Activated CD4-positive, alpha-beta memory T cell treated with anti-CD3 and anti-CD28 coated beads for 36 hours (primary cell): Measurements from ENCODE around the gene SORBS2. TPM values are rescaled to one million over a fixed set of nuclear protein-coding genes. Genes with fewer than 3 reads are reported as not detected.

Experiments
- CTCF ChIA-PET: fragments of 350-600 bp; sonication (Branson Sonifier 250); formaldehyde crosslinking; loops from one replicate; lab custom pipeline; 2021; ENCODE audit warnings: antibody characterized with exemption, inconsistent platforms; lab: Charles Lee
- POLR2A ChIA-PET: fragments of 350-600 bp; sonication (Branson Sonifier 250); formaldehyde crosslinking; loops from one replicate; lab custom pipeline; 2021; ENCODE audit warnings: antibody characterized with exemption; lab: Charles Lee
- DNase-seq: peaks from one replicate; pipeline ENCODE4 v3.0.0-alpha.2; 2020
- H3K27ac Mint-ChIP-seq: one replicate; pipeline ENCODE4 v1.8.0; 2021; ENCODE audit warnings: mixed read lengths
- H3K27me3 Mint-ChIP-seq: one replicate; pipeline ENCODE4 v1.8.0; 2021; ENCODE audit warnings: mixed read lengths
- H3K36me3 Mint-ChIP-seq: one replicate; pipeline ENCODE4 v1.8.0; 2021; ENCODE audit warnings: mixed read lengths
- H3K4me1 Mint-ChIP-seq: one replicate; pipeline ENCODE4 v1.8.0; 2021; ENCODE audit warnings: low read depth, mixed read lengths
- H3K4me3 Mint-ChIP-seq: one replicate; pipeline ENCODE4 v1.8.0; 2021; ENCODE audit warnings: mild to moderate bottlenecking, mixed read lengths
- H3K9me3 Mint-ChIP-seq: one replicate; pipeline ENCODE4 v1.8.0; 2021; ENCODE audit warnings: mixed read lengths
- intact Hi-C: fragments of 100-400 bp; cut with micrococcal nuclease; formaldehyde crosslinking; loops from one replicate; pipeline ENCODE4 v1.15.1; 2023
- total RNA-seq, 2 experiments: library from RNA; stranded (reverse); gene quantifications; one replicate each; pipeline ENCODE4 v1.2.3, GENCODE V29; 2021

Gene SORBS2
- total RNA-seq, 2 experiments from 2014 or later: not detected

GRCh38 chr4:185830263-185830994, 18.4 kb upstream of the SORBS2 start:
- Mint-ChIP-seq H3K9me3 (no peaks in the 10 kb centered on the region), H3K4me3 (no peak overlapping the region), H3K4me1 (no peaks in the 10 kb centered on the region), H3K27me3 (peaks cover 2% of the 10 kb centered on the region), H3K27ac (no peak overlapping the region), H3K36me3 (peaks cover 1% of the 10 kb centered on the region)
- DNase-seq: no peak
- POLR2A ChIA-PET: no interaction called here
- CTCF ChIA-PET: interaction anchor here (2.1 kb wide), 1 partner anchor 232 kb away, joined by 5 read pairs; no protein-coding TSS in a partner anchor
- intact Hi-C loops: no loop called here

GRCh38 chr4:185826381-185826780, 14.4 kb upstream of the SORBS2 start:
- Mint-ChIP-seq H3K9me3 (no peaks in the 10 kb centered on the region), H3K36me3 (peaks cover 1% of the 10 kb centered on the region), H3K27me3 (no peaks in the 10 kb centered on the region), H3K27ac (no peak overlapping the region), H3K4me3 (no peak overlapping the region), H3K4me1 (no peaks in the 10 kb centered on the region)
- CTCF ChIA-PET: no interaction called here
- POLR2A ChIA-PET: no interaction called here
- intact Hi-C loops: no loop called here
- no peak for DNase-seq

DNA sequence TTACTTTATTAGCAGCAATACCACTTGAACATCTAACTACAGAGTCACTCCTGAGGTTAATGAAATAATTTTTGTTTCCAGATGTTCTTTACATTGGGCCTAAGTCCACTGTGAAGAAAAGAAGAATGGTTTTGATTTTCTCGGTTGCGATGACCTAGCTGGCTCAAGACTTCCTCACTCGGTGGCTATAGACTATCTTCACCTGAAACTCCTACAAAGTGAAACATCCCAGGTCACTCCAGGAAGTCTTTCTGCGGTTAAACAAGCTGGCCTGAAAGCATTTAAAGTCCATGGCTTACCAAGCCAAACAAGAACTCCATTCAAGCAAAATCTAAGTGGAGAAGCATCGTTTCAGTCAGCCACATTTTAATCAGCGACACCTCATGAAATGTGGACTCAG, 13.7 kb upstream of the SORBS2 start:
- CTCF ChIA-PET: no interaction called here
- intact Hi-C loops: no loop called here
- POLR2A ChIA-PET: no interaction called here
- Mint-ChIP-seq H3K9me3 (no peaks in the 10 kb centered on the region), H3K27ac (no peak overlapping the region), H3K4me3 (no peak overlapping the region), H3K27me3 (no peaks in the 10 kb centered on the region), H3K36me3 (peaks cover 1% of the 10 kb centered on the region), H3K4me1 (no peaks in the 10 kb centered on the region)
- DNase-seq: no peak

GRCh38 chr4:185822791-185823190, 10.8 kb upstream of the SORBS2 start:
- POLR2A ChIA-PET: no interaction called here
- intact Hi-C loops: no loop called here
- DNase-seq: no peak
- no peak overlapping the region for H3K27ac Mint-ChIP-seq
- H3K9me3 Mint-ChIP-seq: no peaks in the 10 kb centered on the region
- no peaks in the 10 kb centered on the region for H3K27me3 Mint-ChIP-seq
- CTCF ChIA-PET: no interaction called here
- H3K4me3 Mint-ChIP-seq: no peak overlapping the region
- peaks cover 1% of the 10 kb centered on the region for H3K36me3 Mint-ChIP-seq
- H3K4me1 Mint-ChIP-seq: no peaks in the 10 kb centered on the region

DNA sequence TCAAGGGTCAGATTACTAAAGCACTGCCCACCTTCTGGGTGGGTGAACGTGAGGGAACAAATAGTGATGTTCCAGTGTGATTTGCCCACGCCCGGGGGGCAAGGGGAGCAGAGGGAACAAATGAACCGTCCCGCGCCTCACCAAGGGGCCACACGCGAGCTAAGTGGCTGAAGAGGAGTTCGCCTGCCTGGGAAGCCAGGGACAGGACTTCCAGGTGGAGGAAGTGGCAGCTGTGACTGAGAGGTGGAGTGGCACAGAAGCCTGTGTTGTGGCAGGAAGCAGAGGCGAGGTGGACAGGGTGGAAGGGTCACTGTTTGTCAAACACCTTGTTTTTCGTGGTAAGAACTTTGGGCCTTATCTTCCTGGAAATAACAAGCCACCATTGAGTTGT, 9.0 kb upstream of the SORBS2 start:
- Mint-ChIP-seq H3K4me1 (no peaks in the 10 kb centered on the region), H3K9me3 (no peaks in the 10 kb centered on the region), H3K27me3 (peaks cover 1% of the 10 kb centered on the region), H3K27ac (no peak overlapping the region), H3K4me3 (no peak overlapping the region), H3K36me3 (no peaks in the 10 kb centered on the region)
- CTCF ChIA-PET: no interaction called here
- DNase-seq: no peak
- POLR2A ChIA-PET: no interaction called here
- intact Hi-C loops: no loop called here

GRCh38 chr4:185820146-185821028, 8.4 kb upstream of the SORBS2 start:
- H3K36me3 Mint-ChIP-seq: no peaks in the 10 kb centered on the region
- H3K27ac Mint-ChIP-seq: no peak overlapping the region
- no peak overlapping the region for H3K4me3 Mint-ChIP-seq
- intact Hi-C loops: no loop called here
- H3K9me3 Mint-ChIP-seq: no peaks in the 10 kb centered on the region
- POLR2A ChIA-PET: no interaction called here
- DNase-seq: no peak
- no peaks in the 10 kb centered on the region for H3K4me1 Mint-ChIP-seq
- CTCF ChIA-PET: no interaction called here
- peaks cover 2% of the 10 kb centered on the region for H3K27me3 Mint-ChIP-seq

GRCh38 chr4:185819144-185819543, 7.2 kb upstream of the SORBS2 start:
- CTCF ChIA-PET: interaction anchor here (0.6 kb wide), 1 partner anchor 59 kb away, joined by 3 read pairs; no protein-coding TSS in a partner anchor
- no peaks in the 10 kb centered on the region for H3K9me3 Mint-ChIP-seq

DNA sequence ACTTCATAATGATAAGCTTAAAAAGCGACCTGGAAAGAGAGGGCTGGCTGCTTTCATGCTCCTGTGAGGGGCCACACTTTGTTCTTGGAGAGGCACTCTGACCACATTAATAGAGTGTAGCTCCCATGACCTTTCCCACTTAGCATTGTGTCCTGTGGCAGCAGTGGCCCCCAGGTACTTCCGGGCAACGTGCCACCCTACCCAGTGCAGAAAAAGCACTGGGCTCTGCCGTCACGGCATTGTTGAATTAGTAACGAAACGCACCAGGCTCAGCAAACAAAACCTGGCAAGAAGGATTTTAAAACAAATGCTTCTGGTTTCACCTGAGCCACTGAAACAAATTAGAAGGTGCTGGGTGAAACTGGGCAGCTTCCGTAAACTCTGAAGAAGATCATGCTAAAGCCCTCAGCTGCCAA, 5.4 kb upstream of the SORBS2 start:
- Mint-ChIP-seq H3K27me3 (peaks cover 10% of the 10 kb centered on the region), H3K9me3 (no peaks in the 10 kb centered on the region), H3K27ac (no peak overlapping the region), H3K4me1 (no peaks in the 10 kb centered on the region), H3K4me3 (no peak overlapping the region), H3K36me3 (no peaks in the 10 kb centered on the region)
- POLR2A ChIA-PET: no interaction called here
- DNase-seq: no peak
- CTCF ChIA-PET: no interaction called here
- intact Hi-C loops: no loop called here

More at GRCh38 chr4:185819144-185819543, 7.2 kb upstream of the SORBS2 start:
- H3K27ac Mint-ChIP-seq: no peak overlapping the region
- peaks cover 2% of the 10 kb centered on the region for H3K27me3 Mint-ChIP-seq
- POLR2A ChIA-PET: no interaction called here
- DNase-seq: no peak
- H3K4me1 Mint-ChIP-seq: no peaks in the 10 kb centered on the region
- intact Hi-C loops: no loop called here
- no peak overlapping the region for H3K4me3 Mint-ChIP-seq
- H3K36me3 Mint-ChIP-seq: no peaks in the 10 kb centered on the region

DNA sequence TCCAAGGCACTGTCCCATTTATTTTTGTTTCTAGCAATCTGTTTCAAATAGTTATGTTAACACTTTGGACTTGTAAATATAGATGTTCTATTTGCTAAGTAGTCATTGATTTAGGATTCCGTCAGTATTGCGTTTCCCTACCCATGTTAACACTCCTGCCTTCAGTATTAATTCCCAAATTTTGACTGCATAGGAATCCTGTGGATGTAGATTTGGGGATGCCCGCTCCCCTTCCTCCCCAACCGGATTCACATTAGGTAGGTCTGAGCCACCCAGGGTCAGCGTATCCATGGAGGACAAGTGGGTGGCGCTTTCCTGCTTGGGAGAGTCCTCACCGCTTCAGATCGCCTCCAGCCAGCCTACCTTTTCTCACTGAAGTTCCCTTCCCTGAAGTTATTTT, 1.1 kb upstream of the SORBS2 start:
- no peaks in the 10 kb centered on the region for H3K36me3 Mint-ChIP-seq
- no peaks in the 10 kb centered on the region for H3K4me1 Mint-ChIP-seq
- H3K27ac Mint-ChIP-seq: no peak overlapping the region
- no peak overlapping the region for H3K4me3 Mint-ChIP-seq
- ChIA-PET POLR2A (no interaction called here), CTCF (no interaction called here)
- intact Hi-C loops: no loop called here
- peaks cover 16% of the 10 kb centered on the region for H3K27me3 Mint-ChIP-seq
- DNase-seq: no peak
- H3K9me3 Mint-ChIP-seq: no peaks in the 10 kb centered on the region

GRCh38 chr4:185810746-185811508, 1.1 kb downstream of the SORBS2 start:
- ChIA-PET POLR2A (no interaction called here), CTCF (no interaction called here)

GRCh38 chr4:185809533-185810071, 2.4 kb downstream of the SORBS2 start:
- POLR2A ChIA-PET: no interaction called here
- Mint-ChIP-seq H3K4me1 (no peaks in the 10 kb centered on the region), H3K36me3 (no peaks in the 10 kb centered on the region), H3K4me3 (no peak overlapping the region), H3K9me3 (no peaks in the 10 kb centered on the region), H3K27me3 (peaks cover 16% of the 10 kb centered on the region), H3K27ac (no peak overlapping the region)
- CTCF ChIA-PET: no interaction called here
- intact Hi-C loops: no loop called here
- DNase-seq: no peak

More at GRCh38 chr4:185810746-185811508, 1.1 kb downstream of the SORBS2 start:
- no peaks in the 10 kb centered on the region for H3K9me3 Mint-ChIP-seq
- no peak overlapping the region for H3K27ac Mint-ChIP-seq
- no peak overlapping the region for H3K4me3 Mint-ChIP-seq
- no peaks in the 10 kb centered on the region for H3K36me3 Mint-ChIP-seq
- DNase-seq: no peak
- H3K4me1 Mint-ChIP-seq: no peaks in the 10 kb centered on the region
- intact Hi-C loops: no loop called here
- H3K27me3 Mint-ChIP-seq: peaks cover 16% of the 10 kb centered on the region

GRCh38 chr4:185809121-185809520, 2.9 kb downstream of the SORBS2 start:
- CTCF ChIA-PET: no interaction called here

More at GRCh38 chr4:185809121-185809520, 2.9 kb downstream of the SORBS2 start:
- Mint-ChIP-seq H3K4me1 (no peaks in the 10 kb centered on the region), H3K9me3 (no peaks in the 10 kb centered on the region), H3K4me3 (no peak overlapping the region), H3K27ac (no peak overlapping the region), H3K36me3 (no peaks in the 10 kb centered on the region), H3K27me3 (peaks cover 16% of the 10 kb centered on the region)
- DNase-seq: no peak
- intact Hi-C loops: no loop called here
- POLR2A ChIA-PET: no interaction called here
